GM10248 (cell line): ENCODE results near the gene SPCS1.

Experiments used
- CTCF ChIA-PET: fragments of 300-600 bp; sonication (Branson Sonifier 250); formaldehyde crosslinking; extraction: SDS; loops from one replicate; lab custom pipeline; 2021; ENCODE audit warnings: antibody characterized with exemption; lab: Yijun Ruan, JAX
- POLR2A ChIA-PET: fragments of 350-650 bp; sonication (Branson Sonifier 250); formaldehyde crosslinking; extraction: SDS; loops from one replicate; lab custom pipeline; 2020; ENCODE audit warnings: antibody characterized with exemption; lab: Yijun Ruan, JAX
- DNase-seq: peaks from one replicate; pipeline ENCODE4 v3.0.0; 2012; ENCODE audit errors: extremely low spot score
- CTCF ChIP-seq: IDR thresholded peaks from 2 replicates; pipeline ENCODE4 v1.5.1; 2012; ENCODE audit warnings: mild to moderate bottlenecking, low read depth; ENCODE audit errors: extremely low read depth, missing control alignments, control extremely low read depth

The SPCS1 gene

GRCh38 chr3:52703341-52703740 is 2.6 kb upstream of the SPCS1 start:
- POLR2A ChIA-PET = interaction anchor here (0.6 to 1.6 kb wide), 2 partner anchors 11 to 638 kb away, joined by 3 to 6 read pairs; no protein-coding TSS in a partner anchor
- no peak for TF ChIP-seq CTCF
- no peak for DNase-seq
- CTCF ChIA-PET = no interaction called here

DNA sequence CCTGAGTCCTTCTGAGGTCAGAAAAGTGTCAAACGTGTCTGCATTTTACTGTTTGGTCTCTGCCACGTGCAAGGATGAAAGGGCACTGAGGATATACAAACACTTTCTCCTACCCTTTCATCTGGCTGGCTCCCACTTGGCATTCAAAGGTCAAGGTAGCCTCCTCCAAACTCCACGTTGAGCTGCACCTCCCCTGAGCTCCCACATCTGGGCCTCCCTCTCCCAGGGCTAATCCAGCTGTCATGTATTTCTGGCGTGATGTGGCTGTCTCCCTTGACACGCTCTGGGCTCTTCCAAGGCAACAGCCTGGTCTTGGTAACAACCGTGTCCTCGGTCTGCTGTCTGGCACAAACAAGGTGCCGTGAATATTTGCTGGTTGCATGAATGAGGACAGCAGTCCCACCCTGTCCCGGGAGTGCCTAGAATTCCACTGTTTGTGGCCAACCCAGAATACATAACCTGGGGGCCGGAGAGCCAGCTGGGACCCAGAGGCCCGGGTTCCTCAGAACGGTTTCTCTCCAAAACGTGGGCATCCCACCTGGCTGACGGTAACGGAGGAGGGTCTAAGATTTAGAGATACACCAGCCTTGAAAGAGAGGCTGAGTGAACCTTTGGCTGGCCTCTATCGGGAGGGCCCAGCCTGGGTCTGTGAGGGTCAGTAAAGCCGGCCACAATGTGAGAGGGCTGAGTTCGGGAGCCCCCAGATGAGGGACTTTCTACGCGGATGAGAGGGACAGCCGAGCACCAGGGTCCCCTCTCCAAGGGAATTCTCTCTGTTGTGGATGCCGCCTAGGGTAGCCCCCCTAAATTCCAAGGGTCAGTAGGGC is 1.1 kb upstream of the SPCS1 start:
- ChIA-PET CTCF (interaction anchor here (0.7 kb wide), 1 partner anchor 94 kb away, joined by 3 read pairs; no protein-coding TSS in a partner anchor), POLR2A (interaction anchor here (0.7 to 1.6 kb wide), 3 partner anchors 9 to 512 kb away, joined by 3 read pairs; no protein-coding TSS in a partner anchor)
- TF ChIP-seq CTCF = no peak
- peak; percentile 26 for DNase-seq

DNA sequence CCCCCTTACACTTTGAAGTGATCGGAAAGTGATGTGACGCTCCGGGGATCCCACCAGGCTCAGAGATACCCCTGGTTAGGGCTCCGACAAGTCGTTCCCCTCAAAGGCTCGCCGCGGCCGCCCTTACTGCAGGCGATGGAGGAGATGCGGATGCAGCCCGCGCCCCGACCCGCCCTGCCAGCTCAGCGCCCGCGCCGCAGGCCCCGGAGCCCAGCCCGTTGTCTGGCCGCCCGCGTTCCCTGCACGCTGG is 543 bp upstream of the SPCS1 start:
- POLR2A ChIA-PET = interaction anchor here (0.7 to 1.3 kb wide), 2 partner anchors 9 to 513 kb away, joined by 3 read pairs; no protein-coding TSS in a partner anchor
- no peak for TF ChIP-seq CTCF
- CTCF ChIA-PET = no interaction called here
- DNase-seq = no peak

- POLR2A ChIA-PET = no interaction called here
- no peak for TF ChIP-seq CTCF
- DNase-seq = peak; percentile 24
- CTCF ChIA-PET = interaction anchor here (1.0 to 2.8 kb wide), 6 partner anchors 8 to 276 kb away, joined by 3 to 10 read pairs (median 4); partner anchors contain the start of genes GNL3 and PBRM1
Measured at GRCh38 chr3:52707585-52707984, 1.7 kb downstream of the SPCS1 start.

DNA sequence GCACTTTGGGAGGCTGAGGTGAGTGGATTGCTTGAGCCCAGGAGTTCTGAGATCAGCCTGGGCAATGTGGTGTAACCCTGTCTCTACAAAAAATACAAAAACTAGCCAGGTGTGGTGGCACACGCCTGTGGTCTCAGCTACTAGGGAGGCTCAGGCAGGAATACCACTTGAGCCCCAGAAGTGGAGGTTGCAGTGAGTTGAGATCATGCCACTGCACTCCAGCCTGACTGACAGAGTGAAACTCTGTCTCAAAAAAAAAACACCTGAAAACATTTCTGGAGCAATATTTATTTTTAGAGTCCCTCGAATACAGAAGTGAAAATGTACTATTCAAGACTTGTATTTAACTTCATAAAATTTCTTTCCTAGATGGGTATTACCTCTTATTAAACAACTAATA is 4.6 kb downstream of the SPCS1 start:
- DNase-seq = peak; percentile 34
- POLR2A ChIA-PET = no interaction called here
- CTCF ChIA-PET = no interaction called here
- no peak for TF ChIP-seq CTCF

DNA sequence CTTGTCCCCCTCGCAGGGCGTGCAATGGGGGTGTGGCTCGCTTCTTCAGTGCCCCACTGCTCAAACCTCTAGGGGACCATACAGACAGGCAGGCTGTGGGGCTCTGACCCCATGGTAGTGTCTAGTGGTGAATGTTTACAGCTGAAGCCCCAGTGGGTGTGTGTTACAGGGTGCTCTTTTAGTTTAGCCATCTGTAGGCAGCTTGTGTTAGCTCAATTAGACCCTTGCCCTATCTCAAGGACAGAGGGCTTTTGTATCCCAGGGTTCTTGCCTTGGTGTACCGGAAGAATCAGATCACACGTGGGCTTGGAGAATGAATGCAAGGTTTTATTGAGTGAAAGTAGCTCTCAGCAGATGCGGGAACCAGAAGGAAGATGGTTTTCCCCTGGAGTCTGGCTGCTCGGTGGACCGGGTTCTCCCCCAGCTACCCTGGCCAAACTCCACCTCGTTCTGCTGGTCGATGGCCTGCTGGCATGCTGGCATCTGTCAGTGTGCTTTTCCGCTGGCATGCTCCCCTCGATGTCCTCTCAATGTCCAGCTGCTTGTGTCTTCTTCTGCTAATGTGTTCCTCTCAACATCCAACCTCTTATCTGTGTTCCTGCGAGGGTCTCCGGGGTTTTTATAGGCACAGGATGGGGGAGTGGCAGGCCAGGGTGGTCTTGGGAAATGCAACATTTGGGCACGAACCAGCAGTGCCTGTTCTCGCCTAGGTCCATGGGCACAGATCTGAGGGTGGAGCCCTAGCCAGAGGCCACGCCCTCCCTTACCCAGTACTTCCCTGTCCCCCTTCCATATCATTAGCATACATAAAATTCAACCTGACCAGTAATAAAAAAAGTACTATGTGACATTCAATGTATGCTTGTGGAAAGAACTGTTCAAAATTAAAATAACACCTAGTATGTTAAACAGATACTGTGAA is 6.6 kb downstream of the SPCS1 start:
- ChIA-PET CTCF (no interaction called here), POLR2A (no interaction called here)
- DNase-seq = no peak
- TF ChIP-seq CTCF = no peak
